Coronary artery (tissue), 2 donors: ENCODE data around the gene WDR45.

Experiments used
- DNase-seq: peaks from one replicate; pipeline ENCODE4 v3.0.0-alpha.2; 2017; ENCODE audit warnings: low spot score
- H3K27ac ChIP-seq, 2 donors: fragments of 200-600 bp; sonication (generic); one replicate each; pipeline ENCODE4 v1.5.1; 2016 to 2019
- H3K4me3 ChIP-seq: fragments of 200-600 bp; sonication (generic); 2 replicates; pipeline ENCODE4 v1.5.1; 2016; ENCODE audit warnings: mild to moderate bottlenecking, moderate library complexity
- CTCF ChIP-seq: fragments of 200-600 bp; sonication (generic); IDR thresholded peaks from one replicate; pipeline ENCODE4 v1.5.1; 2019; ENCODE audit warnings: antibody characterized with exemption

Gene WDR45

DNA sequence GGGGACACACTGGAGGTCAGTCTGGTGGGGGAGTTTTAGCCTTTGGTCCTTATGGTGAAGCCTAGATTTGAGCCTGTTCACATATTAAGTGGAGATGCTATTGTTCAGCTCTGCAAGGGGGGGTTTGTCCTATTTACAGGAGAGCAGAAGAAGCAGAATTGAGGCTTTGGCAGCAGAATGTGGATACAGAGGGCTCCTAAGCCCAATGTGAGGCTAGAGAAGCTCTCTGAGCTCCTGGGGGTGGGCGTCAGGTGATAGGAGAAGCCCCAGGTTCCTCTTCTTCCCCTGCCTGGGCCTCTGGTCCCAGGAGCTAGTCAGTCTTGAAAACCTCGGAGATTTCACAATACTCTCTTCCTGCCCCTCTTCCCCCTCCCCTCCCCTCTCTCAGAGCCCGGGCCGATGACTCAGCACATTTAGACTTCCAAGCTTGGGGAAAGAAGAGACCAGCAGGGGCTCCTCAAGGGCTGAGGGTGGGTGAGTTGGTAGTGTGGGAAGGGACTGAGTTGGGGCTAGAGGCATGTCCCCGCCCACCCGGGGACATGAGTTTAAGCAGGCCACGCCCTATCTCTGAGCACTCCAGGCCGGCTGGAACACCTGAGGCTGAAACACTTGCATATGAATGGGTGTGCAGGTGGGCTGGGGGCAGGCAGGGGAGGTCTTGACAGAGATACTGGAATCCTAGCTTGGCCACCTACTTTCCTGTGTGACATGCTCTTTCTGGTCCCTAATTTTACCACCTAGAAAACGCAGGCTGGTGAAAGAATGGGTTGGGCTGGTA lies 39.9 kb downstream of the WDR45 start:
- DNase-seq = peak; percentile 84
- Histone ChIP-seq H3K27ac (peak overlapping the region; percentile 70 to 97), H3K4me3 (peak overlapping the region; percentile 81)
- TF ChIP-seq CTCF = no peak

DNA sequence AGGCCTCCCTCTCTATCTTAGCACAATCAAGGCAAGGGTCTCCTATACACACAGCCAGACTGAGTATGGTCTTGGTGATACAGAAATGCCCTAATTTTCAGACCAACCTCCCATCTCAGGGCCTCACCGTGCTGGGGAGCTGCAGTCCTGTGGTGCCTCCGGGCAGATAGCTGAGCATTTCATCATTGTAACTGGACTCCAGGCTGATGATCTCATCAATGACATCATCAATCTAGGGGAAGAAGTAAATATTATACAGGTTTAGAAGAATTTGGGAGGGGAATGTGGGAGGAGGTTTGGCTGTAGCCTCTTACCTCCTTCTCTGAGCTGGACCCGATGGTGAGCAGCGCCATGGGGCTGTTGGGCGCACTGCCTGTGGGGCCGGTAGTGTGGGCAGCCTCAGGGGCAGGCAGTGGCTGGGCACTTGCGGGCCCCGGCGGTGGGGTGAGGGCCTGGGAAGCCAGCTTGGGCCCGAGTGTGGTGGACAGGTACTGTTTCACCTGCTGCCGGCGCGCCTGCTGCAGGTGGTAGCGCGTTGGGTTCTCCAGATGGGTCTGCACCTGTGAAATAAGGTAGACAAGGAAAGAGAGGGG lies 41.7 kb downstream of the WDR45 start:
- TF ChIP-seq CTCF = no peak
- no peak overlapping the region for H3K4me3 ChIP-seq
- H3K27ac ChIP-seq = peak overlapping the region in 1 of 2 donors; percentile 11
- no peak for DNase-seq

DNA sequence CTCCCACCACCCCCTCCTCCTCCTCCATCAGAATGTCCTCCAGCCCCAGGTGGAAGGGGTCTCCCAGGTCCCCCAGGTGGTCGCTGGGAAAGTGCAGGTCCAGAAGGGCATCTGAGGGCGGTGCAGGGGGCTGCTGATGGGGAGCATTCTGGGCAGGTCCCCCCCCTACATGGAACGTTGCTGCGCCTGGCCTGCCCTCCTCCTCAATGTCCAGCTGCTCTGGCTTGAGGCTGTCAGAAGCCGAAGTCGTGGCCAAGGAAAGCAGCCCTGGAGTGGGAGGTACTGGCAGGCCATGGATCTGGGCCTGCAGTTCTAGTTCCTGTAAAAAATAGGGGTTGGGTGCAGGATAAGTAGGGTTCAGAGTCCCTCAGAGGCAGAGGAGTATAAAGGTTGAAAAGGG lies 49.4 kb downstream of the WDR45 start:
- DNase-seq = no peak
- Histone ChIP-seq H3K27ac (no peak overlapping the region), H3K4me3 (no peak overlapping the region)
- TF ChIP-seq CTCF = no peak

- Histone ChIP-seq H3K27ac (no peak overlapping the region), H3K4me3 (no peak overlapping the region)
- TF ChIP-seq CTCF = no peak
- DNase-seq = no peak
Measured at GRCh38 chrX:49029876-49030275, 49.8 kb downstream of the WDR45 start.
